ENCODE measurements around the gene KCNH6.

- no peak for TF ChIP-seq CTCF (IDR thresholded peaks at IDR 0.05 in 2 of 3, conservative IDR thresholded peaks at IDR 0.05 in 1 of 3; ENCODE audit: insufficient read depth in 2 of 3, low read depth in 1 of 3, low read length in 3 of 3)
- no peak for TF ChIP-seq FOXP4 (CRISPR knock-in tag; IDR thresholded peaks at IDR 0.05; ENCODE audit: borderline replicate concordance)
- no peak for TF ChIP-seq EZH2 (IDR thresholded peaks at IDR 0.05; ENCODE audit: borderline replicate concordance, low read depth, low read length)
- no peak for TF ChIP-seq ZNF778 (CRISPR knock-in tag; IDR thresholded peaks at IDR 0.05)
- no peak for TF ChIP-seq E2F4 (CRISPR knock-in tag; IDR thresholded peaks at IDR 0.05; ENCODE audit: low read depth)
- TF ChIP-seq RBM25 (IDR thresholded peaks at IDR 0.05; ENCODE audit: low read depth, low read length, severe bottlenecking): peak; percentile 15
- TF ChIP-seq ZBTB49 (CRISPR knock-in tag; IDR thresholded peaks at IDR 0.05; ENCODE audit: borderline replicate concordance): no peak
- no peak for TF ChIP-seq NR2C2 (CRISPR knock-in tag; IDR thresholded peaks at IDR 0.05)
- no peak for TF ChIP-seq NR2C2 (tag; IDR thresholded peaks at IDR 0.05)
- TF ChIP-seq HDAC6 (IDR thresholded peaks at IDR 0.05; ENCODE audit: low read depth, low read length): no peak
- no peak for TF ChIP-seq KDM4B (IDR thresholded peaks at IDR 0.05; ENCODE audit: borderline replicate concordance in 2 of 2, low read depth in 1 of 2)
- TF ChIP-seq HMG20B (CRISPR knock-in tag; IDR thresholded peaks at IDR 0.05): no peak
These were observed 5.2 kb upstream of the KCNH6 start for GRCh38 chr17:63517825-63518534.
